ENCODE data around the gene PIGBOS1.
"Not testable (repeated sequence)": the region's sequence is repeated elsewhere in the genome, so short reads cannot be mapped to it uniquely, and the experiment has no call there.

The PIGBOS1 gene, protein sequence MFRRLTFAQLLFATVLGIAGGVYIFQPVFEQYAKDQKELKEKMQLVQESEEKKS

DNA sequence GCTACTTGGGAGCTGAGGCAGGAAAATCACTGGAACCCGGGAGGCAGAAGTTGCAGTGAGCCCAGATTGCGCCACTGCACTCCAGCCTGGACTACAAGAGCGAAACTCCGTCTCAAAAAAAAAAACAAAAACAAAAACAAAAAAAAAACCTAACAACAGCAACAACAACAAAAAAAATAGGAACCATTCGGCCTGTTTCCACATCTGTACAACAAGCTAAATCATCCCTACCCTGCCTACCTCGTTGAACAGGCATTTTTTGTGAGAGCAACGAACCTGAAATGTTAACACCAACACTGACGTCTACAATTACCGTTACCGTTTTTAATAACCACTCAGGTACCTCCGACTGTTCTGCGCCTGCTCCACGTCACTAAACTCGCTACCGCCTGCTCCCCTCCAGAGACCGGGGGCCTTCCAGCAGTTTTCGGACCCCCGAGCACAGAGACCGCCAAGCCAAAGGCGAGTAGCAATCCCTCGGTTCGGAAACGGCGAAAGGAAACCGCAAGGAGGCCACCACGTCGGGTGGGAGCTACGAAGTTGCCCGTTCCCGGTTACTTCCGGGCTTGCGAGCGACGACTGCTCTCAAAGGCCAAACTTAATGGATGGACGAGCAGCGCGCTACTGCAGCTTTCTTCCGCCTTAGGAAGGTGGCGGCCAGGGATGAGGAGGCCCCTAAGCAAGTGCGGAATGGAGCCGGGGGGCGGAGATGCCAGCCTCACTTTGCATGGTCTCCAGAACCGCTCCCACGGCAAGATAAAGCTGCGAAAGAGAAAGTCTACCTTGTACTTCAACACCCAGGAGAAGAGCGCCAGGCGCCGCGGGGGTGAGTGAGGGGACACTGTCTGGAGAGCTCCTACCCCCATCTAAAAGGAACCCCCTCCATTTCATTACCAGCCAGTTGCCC is at the start of gene PIGBOS1, which contains the start of gene PIGB:
TSS of gene PIGBOS1 (minus strand) at position 536 of the 907 bp plus-strand sequence. CDS start 1,331 bp downstream, outside the sequence.
TSS of gene PIGB (plus strand) at position 635 of the 907 bp plus-strand sequence. CDS start at position 664, 29 bp downstream.
- peak; percentile 90 for DNase-seq

DNA sequence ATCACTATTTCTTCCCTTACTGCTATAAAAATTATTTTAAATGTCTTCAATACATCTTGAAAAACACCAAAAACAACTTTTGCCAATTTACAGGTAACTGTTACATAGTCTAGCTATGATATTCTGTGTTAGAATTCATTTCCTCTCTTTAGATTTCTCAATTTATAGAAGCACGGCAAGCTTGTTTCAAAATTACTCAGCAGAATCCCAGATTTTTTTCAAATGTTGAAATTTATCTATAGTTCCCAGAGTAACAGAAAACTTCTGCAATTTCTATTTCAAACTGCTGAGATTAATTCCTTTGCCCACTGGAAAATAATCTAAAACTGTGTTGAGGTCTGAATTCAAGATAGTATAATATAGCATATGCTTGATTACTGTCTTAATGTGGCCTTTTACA is 48.1 kb upstream of the PIGBOS1 start:
- DNase-seq = peak; percentile 53

DNA sequence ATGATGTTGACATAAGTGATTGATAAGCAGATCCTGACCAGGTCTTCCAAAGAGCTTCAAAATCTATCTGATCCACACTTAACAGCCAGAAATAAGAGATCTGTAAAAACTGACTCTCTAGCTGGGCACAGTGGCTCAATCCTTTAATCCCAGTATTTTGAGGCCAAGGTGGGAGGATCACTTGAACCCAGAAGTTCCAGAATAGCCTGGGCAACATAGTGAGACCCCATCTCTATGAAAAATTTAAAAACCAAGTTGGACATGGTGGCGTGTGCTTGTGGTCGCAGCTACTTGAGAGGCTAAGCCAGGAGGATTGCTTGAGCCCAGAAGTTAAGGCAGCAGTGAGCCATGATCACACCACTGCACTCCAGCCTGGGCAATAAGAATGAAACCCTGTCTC is 43.7 kb upstream of the PIGBOS1 start:
- no peak for DNase-seq

DNA sequence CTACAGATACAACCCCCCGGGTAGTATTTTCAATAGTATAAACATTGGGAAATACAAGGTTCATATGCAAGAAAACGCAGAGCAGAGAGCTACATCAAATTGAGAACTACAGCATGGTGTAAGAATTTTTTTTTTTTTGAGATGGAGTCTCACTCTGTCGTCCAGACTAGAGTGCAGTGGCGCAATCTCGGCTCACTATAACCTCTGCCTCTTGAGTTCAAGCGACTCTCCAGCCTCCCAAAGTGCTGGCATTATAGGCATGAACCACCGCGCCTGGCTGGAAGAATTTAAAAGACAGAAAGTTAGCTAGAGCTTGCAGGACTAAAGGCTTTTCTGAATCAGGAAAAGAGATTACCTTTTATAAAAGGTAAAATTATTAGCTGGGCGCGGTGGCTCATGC is 42.1 kb upstream of the PIGBOS1 start:
- no peak for DNase-seq

DNA sequence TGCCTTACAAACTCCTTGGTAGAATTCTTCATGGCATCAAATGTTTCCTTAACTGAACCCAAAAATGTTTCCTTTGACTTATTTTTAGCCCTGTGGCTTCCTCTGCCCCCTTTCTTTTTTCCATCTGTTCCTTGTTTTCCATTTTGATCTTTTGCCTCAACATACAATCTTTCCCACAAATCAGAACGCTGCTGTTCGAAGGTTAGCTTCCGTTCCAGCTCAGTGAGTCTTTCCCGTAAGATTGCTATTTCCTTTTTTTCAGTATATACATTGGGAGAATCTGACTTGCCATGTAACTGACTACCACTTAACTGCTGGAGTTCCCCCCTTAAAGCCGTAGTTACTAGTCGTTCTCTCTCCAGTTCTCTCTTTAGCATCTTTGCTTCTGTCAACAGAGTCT is 41.3 kb upstream of the PIGBOS1 start:
- DNase-seq = peak; percentile 11

DNA sequence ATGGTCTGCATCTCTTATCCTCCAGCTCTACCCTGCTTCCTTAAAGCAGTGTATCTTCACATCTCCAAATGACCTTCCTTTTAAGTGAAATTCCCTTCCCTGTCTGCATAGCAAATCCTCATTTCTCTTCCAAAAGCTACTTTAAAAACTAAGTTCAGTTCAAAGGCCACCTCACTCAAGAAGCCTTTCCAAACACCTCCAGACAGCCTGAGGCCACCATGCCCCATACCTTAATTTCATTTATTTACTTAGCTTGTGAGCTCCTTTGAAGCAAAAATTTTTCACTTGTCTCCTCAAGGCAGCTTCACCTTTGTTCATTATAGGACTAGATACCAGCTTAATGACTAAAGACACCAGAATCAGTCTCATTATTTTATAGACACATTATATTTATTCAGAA is 39.5 kb upstream of the PIGBOS1 start:
- DNase-seq = no peak

DNA sequence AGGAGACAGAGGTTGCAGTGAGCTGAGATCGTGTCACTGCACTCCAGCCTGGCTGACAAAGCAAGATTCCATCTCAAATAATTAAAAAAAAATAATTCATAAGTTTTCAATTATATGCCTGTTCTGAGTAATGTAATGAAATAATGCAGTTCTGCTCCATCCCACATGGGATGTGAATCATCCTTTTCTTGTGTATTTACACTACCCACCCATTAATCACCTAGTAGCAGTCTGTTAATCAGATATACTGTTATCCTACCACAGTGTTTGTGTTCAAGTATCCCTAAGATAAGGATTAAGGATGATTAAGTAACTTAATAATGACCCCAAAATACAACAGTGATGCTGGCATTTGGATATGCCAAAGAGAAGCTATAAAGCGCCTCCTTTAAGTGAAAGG is 38.9 kb upstream of the PIGBOS1 start:
- DNase-seq = no peak

DNA sequence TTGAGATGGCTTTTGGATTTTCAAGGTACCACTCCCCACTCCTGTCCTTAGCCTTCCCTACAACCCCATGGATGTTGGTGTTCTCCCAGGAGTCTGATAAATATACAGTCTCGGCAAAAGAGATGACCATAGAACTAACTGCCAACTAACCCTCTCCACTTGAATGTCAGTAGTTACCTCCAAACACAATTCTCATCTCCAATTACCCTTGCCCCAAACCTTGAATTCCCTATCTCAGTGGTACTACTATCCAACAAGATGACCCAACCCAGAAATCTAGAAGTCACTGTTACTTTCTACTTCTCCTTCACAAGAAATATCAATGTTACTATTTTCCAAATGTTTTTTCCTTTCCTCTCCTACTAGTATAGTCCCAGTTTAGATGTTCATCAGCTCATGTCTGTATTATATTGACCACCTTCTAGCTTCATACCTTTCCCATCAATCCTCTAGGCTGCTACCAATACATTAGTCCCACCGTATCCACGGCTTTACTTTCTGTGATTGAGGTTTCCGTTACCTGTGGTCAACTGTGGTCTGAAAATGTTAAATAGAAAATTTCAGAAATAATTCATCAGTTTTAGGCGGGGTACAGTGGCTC is 38.2 kb upstream of the PIGBOS1 start:
- DNase-seq = no peak

DNA sequence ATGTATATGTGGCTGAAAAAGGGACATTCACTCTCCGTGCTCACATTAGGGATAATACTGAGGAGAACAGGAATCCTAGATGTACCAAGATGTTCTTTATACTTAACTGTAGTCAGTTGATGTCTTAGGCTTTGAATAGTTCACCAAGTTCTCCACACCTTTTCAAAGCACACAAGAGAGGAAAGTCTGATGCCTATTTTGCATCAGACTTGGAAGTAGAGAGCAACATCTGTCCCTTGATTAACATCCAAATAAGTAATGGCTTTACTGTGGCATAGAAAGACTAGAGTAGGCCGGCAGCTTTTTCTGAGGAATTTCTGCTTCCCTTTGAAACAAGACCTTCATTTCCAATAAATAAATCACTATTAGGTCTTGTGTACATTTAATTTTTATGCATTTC is 34.1 kb upstream of the PIGBOS1 start:
- DNase-seq = no peak

DNA sequence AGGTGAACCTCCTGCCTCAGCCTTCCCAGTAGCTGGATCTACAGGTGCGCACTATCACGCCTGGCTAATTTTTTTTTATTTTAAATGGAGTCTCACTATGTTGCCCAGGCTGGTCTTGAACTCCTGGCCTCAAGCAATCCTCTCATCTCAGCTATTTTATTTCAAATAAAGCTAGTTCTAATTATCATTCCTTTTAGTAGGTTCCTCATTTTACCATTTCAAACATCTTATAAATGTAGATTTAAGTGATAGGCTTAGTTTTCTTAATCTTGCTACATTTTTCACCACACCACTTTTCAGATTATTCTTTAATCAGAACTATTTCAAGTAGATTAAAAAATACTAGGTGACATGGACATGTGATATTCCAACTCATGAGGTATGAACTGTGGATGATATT is 30.4 kb upstream of the PIGBOS1 start:
- no peak for DNase-seq

DNA sequence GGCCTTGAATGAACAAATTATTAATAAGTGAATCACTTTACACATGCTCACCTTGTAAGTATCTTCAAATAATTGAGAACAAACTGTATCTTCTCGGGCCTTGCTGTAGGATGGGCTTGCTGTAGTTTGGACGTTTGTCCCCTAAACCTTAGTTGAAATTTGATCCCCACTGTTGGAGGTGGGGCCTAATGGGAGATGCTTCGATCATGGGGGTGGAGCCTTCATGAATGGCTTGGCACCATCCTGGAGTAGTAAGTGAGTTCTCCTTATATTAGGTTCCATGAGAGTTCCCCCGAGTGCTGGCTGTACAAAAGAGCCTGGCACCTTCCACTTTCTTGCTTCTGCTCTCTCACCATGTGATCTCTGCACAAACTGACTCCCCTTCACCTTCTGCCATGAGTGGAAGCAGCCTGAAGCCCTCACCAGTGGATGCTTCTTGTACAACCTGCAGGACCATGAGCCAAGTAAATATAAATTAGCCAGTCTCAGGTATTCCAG is 29.4 kb upstream of the PIGBOS1 start:
- no peak for DNase-seq

DNA sequence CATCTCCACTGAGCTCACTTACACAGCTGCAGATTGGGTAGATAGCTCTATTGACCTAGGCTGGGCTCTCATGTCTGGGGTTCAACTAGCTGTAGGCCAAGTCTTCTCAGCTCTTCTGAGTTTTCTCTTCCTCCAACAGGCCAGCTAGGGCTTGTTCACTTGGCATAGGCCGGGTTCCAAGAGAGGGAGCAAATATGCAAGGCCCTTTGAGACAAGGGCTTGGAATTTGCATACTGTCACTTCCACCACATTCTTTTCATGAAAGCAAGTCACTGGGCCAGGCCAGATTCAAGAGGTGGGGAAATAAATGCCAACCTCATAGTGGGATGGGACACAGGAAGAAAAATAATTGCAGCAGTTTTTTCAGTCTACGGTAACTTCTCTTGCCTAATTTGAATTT is 25.3 kb upstream of the PIGBOS1 start:
- DNase-seq = no peak

DNA sequence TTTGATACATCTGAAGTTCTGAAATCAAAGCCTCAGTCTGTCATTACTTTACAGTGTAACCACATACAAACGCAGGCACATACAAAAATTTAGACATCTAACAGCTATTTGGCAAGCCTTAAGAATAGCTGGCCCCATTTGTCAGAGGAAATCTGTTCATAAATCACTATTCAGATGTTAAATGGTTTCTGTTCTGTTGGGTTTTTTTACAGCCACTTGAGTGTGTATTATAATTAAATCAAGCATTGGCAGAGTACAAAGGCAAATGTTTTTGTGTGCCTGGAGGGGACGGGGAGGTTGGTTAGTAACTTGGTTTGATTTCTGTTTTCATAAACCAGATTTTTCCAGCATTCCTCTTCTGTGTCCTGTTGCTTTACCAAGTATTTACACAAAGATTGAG is 24.2 kb upstream of the PIGBOS1 start:
- DNase-seq = no peak

DNA sequence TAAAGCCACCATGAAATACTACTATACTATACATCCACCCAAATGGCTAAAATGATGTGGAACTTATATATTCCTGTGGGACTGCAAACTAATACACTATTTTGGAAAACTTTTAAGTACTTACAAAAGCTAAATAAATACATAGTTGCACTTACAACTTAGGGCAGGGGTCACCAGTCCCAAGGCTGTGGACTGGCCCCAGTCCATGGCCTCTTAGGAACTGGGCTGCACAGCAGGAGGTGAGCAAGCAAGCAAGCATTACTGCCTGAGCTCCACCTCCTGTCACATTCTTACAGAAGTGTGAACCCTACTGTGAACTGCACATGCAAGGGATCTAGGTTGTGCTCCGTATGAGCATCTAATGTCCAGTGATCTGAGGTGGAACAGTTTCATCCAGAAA is 18.2 kb upstream of the PIGBOS1 start:
- no peak for DNase-seq

DNA sequence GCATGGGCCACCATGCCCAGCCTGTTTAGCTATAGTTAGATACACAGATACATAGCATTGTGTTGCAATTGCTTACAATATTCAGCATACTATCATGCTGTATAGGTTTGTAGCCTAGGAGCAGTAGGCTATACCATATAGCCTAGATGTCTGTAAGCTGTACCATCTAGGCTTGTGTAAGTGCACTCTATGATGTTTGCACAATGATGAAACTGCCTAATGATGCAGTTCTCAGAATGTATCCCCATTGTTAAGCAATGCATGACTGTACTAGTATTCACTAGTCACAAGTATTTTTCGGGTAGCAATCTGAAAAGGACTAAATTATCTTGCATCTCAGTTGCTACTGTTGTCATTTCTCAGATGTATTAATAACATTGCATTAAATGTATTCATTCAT is 16.1 kb upstream of the PIGBOS1 start:
- DNase-seq = peak; percentile 41

DNA sequence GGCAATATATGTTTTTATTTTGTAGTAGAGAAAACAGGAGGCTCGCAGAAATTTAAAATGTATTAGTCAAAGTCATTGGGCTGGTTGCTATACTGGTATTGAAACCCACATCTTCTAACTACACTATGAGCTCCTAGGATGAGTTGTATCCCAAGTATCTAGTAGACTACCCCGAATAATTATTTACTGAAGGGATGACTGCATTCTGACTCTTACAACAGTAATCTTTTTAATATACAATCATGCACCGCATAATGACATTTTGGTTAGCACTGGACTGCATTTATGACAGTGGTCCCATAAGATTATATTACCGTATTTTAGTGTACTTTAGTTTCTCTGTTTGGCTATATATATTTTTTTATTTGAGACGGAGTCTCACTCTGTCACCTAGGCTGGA is 15.4 kb upstream of the PIGBOS1 start:
- DNase-seq = no peak

DNA sequence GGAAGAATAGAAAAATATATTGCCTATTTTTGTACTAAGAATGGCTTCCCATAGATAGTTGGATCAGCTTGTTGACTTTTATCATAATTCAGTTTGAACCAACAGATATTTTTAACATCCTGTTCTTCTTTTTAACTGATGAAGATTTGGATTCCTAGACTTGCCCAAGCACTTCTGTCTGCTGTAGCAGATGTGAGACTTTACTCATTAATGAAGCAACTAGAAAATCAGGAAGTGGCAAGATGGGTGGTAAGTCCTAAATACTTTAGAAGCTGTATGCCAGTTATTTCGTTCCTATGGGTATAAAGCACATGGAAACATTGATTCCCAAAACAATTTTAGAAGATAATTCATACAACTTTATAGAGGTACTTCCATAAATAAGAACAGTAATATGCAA is 8.5 kb upstream of the PIGBOS1 start:
- DNase-seq = peak; percentile 48

DNA sequence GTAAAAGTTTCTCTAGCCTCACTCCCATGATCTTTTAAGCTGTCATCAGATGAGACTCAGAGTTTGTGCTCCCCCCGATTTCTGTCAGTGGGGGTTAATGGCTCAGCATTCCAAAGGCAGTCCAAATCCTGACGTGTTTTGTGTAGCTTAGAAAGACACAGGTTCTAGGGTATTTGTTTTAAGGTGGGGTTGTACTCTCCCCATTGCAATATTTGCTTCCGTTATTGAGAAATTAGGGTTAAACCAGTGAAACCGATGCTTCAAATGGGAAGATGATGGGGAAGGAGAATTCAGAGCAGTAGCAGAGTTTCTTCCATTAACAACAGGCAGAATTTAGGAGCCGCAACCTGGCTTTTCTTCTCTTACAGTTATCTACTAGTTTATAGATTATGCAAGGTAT is 3.5 kb upstream of the PIGBOS1 start:
- DNase-seq = peak; percentile 47

DNA sequence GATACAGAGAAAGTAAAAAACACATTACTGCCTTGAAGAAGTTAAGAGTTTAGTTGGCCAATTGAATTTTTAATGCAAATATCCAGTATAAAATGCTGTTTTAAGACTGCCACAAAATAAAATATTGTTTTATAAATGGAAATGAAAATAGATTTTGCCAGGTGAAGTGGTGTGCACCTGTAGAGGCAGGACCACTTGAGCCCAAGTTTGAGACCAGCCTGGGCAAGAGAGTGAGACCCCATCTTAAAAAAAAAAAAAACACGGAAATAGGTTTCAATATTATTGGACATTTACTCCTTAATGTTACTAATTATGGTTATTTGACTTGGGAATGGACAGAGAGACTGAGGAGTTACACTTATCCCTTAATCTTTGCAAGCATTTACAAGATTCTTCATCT is 2.0 kb upstream of the PIGBOS1 start:
- DNase-seq = no peak

DNA sequence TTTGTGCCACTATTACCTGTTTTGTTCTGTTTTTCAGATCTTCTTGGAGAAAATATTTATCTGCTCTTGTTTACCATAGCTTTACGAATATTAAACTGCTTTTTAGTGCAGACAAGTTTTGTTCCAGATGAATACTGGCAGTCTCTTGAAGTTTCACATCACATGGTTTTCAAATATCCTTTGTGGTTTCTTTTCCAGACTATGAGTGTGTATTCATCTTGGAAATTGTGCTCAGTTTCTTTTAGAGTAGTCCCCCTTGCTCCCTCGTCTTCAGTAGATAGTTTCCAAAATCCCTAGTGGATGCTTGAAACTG is 1.3 kb upstream of the PIGBOS1 start:
- DNase-seq = no peak

DNA sequence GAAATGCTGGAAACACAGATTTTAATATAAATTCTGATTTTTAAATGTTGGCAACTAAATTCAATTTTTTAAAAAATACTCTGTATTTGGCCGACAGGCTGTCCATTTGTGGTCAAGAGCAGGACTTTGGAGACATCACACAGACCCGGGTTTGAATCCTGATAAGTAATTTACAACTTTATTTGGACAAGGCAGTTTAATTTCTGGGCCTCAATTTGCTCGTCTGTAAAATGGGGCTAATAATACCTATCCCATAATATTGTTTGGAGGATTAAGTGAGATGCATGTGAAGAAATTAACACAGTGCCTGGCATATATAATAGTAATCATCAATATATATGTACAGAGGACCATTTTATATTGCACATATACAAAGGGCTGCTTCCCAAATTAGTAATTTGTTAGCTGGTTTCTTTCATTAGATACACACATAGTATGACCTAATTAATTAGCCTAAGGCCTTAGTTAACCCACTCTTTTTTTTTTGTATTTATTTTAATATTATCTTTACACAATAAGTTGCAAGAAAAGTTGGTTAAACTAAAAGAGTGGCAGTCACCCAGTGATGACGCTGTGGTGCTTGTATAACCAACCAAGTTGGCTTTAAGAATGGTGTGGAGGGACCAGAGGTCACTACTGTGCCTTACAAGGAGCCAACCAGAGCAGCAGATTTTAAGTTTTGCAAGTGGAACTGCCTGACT is 764 bp upstream of the PIGBOS1 start:
- DNase-seq = peak; percentile 41

DNA sequence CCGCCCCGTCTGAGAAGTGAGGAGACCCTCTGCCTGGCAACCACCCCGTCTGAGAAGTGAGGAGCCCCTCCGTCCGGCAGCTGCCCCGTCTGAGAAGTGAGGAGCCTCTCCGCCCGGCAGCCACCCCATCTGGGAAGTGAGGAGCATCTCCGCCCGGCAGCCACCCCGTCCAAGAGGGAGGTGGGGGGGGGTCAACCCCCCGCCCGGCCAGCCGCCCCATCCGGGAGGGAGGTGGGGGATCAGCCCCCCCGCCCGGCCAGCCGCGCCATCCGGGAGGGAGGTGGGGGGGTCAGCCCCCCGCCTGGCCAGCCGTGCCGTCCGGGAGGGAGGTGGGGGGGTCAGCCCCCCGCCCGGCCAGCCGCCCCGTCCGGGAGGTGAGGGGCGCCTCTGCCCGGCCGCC is 16.1 kb downstream of the PIGBOS1 start:
- not testable (repeated sequence) for DNase-seq

DNA sequence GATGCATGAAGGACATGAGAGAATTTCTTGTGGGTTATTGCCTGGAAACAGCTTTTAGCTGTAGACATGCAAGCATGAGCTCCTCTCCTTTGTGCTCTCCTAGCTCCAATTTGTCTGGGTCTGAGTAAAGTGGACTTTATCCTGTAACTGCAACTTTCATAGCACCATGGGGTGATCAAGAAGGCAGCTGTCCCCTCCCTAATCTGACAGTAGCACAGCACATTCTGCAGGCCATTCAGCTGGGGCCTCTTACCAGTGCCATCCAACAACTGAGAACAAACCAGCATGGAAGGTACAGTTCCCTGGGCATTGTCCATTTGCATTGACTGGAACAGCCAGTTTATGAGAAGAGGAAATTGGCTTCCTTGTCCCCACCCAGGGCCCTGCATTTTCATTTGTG is 21.6 kb downstream of the PIGBOS1 start:
- no peak for DNase-seq

Data from suppressor macrophage treated with lipopolysaccharide for 4 hours (primary cell).